ENCODE data around the gene CARMIL3.

Gene CARMIL3

GRCh38 chr14:24064856-24065255 is 13.0 kb downstream of the CARMIL3 start:
- Histone ChIP-seq H3K9ac (ENCODE audit: insufficient read length, low read depth) (no peak overlapping the region), H3K27me3 (ENCODE audit: insufficient read depth, insufficient read length) (no peaks in the 10 kb centered on the region), H3K36me3 (ENCODE audit: insufficient read depth, insufficient read length, low read length) (no peaks in the 10 kb centered on the region), H3K9me3 (ENCODE audit: insufficient read depth, low read length) (no peaks in the 10 kb centered on the region), H3K4me3 (ENCODE audit: insufficient read length, low read depth) (no peak overlapping the region), H3K4me1 (ENCODE audit: insufficient read depth, insufficient read length) (no peaks in the 10 kb centered on the region)
- no peak for DNase-seq (ENCODE audit: low read depth, low spot score)
- no peak for TF ChIP-seq YY1 (IDR thresholded peaks at IDR 0.05; ENCODE audit: insufficient read depth, insufficient read length)
- TF ChIP-seq SUZ12 (IDR thresholded peaks at IDR 0.05; ENCODE audit: extremely low read depth, insufficient read depth, insufficient read length): no peak
- TF ChIP-seq ZNF274 (IDR thresholded peaks at IDR 0.05; ENCODE audit: low read depth, low read length): no peak

- no peaks in the 10 kb centered on the region for H3K4me1 ChIP-seq (ENCODE audit: insufficient read depth, insufficient read length)
- H3K36me3 ChIP-seq (ENCODE audit: insufficient read depth, insufficient read length, low read length): no peaks in the 10 kb centered on the region
- no peak overlapping the region for H3K9ac ChIP-seq (ENCODE audit: insufficient read length, low read depth)
- TF ChIP-seq SUZ12 (IDR thresholded peaks at IDR 0.05; ENCODE audit: extremely low read depth, insufficient read depth, insufficient read length) (no peak), ZNF274 (IDR thresholded peaks at IDR 0.05; ENCODE audit: low read depth, low read length) (no peak), YY1 (IDR thresholded peaks at IDR 0.05; ENCODE audit: insufficient read depth, insufficient read length) (no peak)
- H3K9me3 ChIP-seq (ENCODE audit: insufficient read depth, low read length): no peaks in the 10 kb centered on the region
- DNase-seq (ENCODE audit: low read depth, low spot score): no peak
- no peaks in the 10 kb centered on the region for H3K27me3 ChIP-seq (ENCODE audit: insufficient read depth, insufficient read length)
- H3K4me3 ChIP-seq (ENCODE audit: insufficient read length, low read depth): no peak overlapping the region
Observed at GRCh38 chr14:24065408-24065807, 13.6 kb downstream of the CARMIL3 start.

GRCh38 chr14:24066496-24067132 is 14.8 kb downstream of the CARMIL3 start:
- H3K36me3 ChIP-seq (ENCODE audit: insufficient read depth, insufficient read length, low read length): no peaks in the 10 kb centered on the region
- no peaks in the 10 kb centered on the region for H3K27me3 ChIP-seq (ENCODE audit: insufficient read depth, insufficient read length)
- H3K9me3 ChIP-seq (ENCODE audit: insufficient read depth, low read length): no peaks in the 10 kb centered on the region
- TF ChIP-seq ZNF274 (IDR thresholded peaks at IDR 0.05; ENCODE audit: low read depth, low read length) (no peak), SUZ12 (IDR thresholded peaks at IDR 0.05; ENCODE audit: extremely low read depth, insufficient read depth, insufficient read length) (no peak), YY1 (IDR thresholded peaks at IDR 0.05; ENCODE audit: insufficient read depth, insufficient read length) (no peak)
- no peak for DNase-seq (ENCODE audit: low read depth, low spot score)
- H3K4me3 ChIP-seq (ENCODE audit: insufficient read length, low read depth): no peak overlapping the region
- no peaks in the 10 kb centered on the region for H3K4me1 ChIP-seq (ENCODE audit: insufficient read depth, insufficient read length)
- no peak overlapping the region for H3K9ac ChIP-seq (ENCODE audit: insufficient read length, low read depth)

GRCh38 chr14:24067133-24068082 is 15.6 kb downstream of the CARMIL3 start:
- Histone ChIP-seq H3K36me3 (ENCODE audit: insufficient read depth, insufficient read length, low read length) (no peaks in the 10 kb centered on the region), H3K27me3 (ENCODE audit: insufficient read depth, insufficient read length) (no peaks in the 10 kb centered on the region), H3K9me3 (ENCODE audit: insufficient read depth, low read length) (no peaks in the 10 kb centered on the region), H3K4me1 (ENCODE audit: insufficient read depth, insufficient read length) (peaks cover 4% of the 10 kb centered on the region), H3K9ac (ENCODE audit: insufficient read length, low read depth) (no peak overlapping the region), H3K4me3 (ENCODE audit: insufficient read length, low read depth) (no peak overlapping the region)
- TF ChIP-seq ZNF274 (IDR thresholded peaks at IDR 0.05; ENCODE audit: low read depth, low read length) (no peak), SUZ12 (IDR thresholded peaks at IDR 0.05; ENCODE audit: extremely low read depth, insufficient read depth, insufficient read length) (no peak), YY1 (IDR thresholded peaks at IDR 0.05; ENCODE audit: insufficient read depth, insufficient read length) (no peak)
- DNase-seq (ENCODE audit: low read depth, low spot score): no peak

- peaks cover 8% of the 10 kb centered on the region for H3K4me1 ChIP-seq (ENCODE audit: insufficient read depth, insufficient read length)
- no peak for DNase-seq (ENCODE audit: low read depth, low spot score)
- no peaks in the 10 kb centered on the region for H3K36me3 ChIP-seq (ENCODE audit: insufficient read depth, insufficient read length, low read length)
- H3K27me3 ChIP-seq (ENCODE audit: insufficient read depth, insufficient read length): no peaks in the 10 kb centered on the region
- TF ChIP-seq YY1 (IDR thresholded peaks at IDR 0.05; ENCODE audit: insufficient read depth, insufficient read length) (no peak), SUZ12 (IDR thresholded peaks at IDR 0.05; ENCODE audit: extremely low read depth, insufficient read depth, insufficient read length) (no peak), ZNF274 (IDR thresholded peaks at IDR 0.05; ENCODE audit: low read depth, low read length) (no peak)
- no peak overlapping the region for H3K4me3 ChIP-seq (ENCODE audit: insufficient read length, low read depth)
- H3K9ac ChIP-seq (ENCODE audit: insufficient read length, low read depth): no peak overlapping the region
- H3K9me3 ChIP-seq (ENCODE audit: insufficient read depth, low read length): no peaks in the 10 kb centered on the region
Observed at GRCh38 chr14:24068711-24069410, 17.1 kb downstream of the CARMIL3 start.

- Histone ChIP-seq H3K36me3 (ENCODE audit: insufficient read depth, insufficient read length, low read length) (no peaks in the 10 kb centered on the region), H3K9me3 (ENCODE audit: insufficient read depth, low read length) (no peaks in the 10 kb centered on the region), H3K27me3 (ENCODE audit: insufficient read depth, insufficient read length) (no peaks in the 10 kb centered on the region), H3K4me3 (ENCODE audit: insufficient read length, low read depth) (no peak overlapping the region), H3K4me1 (ENCODE audit: insufficient read depth, insufficient read length) (peaks cover 8% of the 10 kb centered on the region), H3K9ac (ENCODE audit: insufficient read length, low read depth) (no peak overlapping the region)
- TF ChIP-seq ZNF274 (IDR thresholded peaks at IDR 0.05; ENCODE audit: low read depth, low read length) (no peak), YY1 (IDR thresholded peaks at IDR 0.05; ENCODE audit: insufficient read depth, insufficient read length) (no peak), SUZ12 (IDR thresholded peaks at IDR 0.05; ENCODE audit: extremely low read depth, insufficient read depth, insufficient read length) (no peak)
- DNase-seq (ENCODE audit: low read depth, low spot score): no peak
Observed at GRCh38 chr14:24069411-24069735, 17.6 kb downstream of the CARMIL3 start.
